Epithelial cell of proximal tubule (primary cell): ENCODE results near the gene CCDC185. TPM values are rescaled to one million over a fixed set of nuclear protein-coding genes. Genes with fewer than 3 reads are reported as not detected.

ENCODE experiments used
- DNase-seq: peaks from one replicate; pipeline ENCODE4 v3.0.0-alpha.2; 2011; ENCODE audit warnings: low read depth
- H3K4me3 ChIP-seq: 2 replicates; pipeline ENCODE4 v1.5.1; 2011; ENCODE audit warnings: low read depth, mild to moderate bottlenecking, low read length
- total RNA-seq: library from RNA; depleted of rRNA; stranded (reverse); fragments of >200 nt; gene quantifications from 2 replicates; pipeline ENCODE4 v1.2.3, GENCODE V29; 2015
- TF ChIP-seq, protein P1 (sequence below): conservative IDR thresholded peaks from 2 replicates; pipeline ENCODE4 v1.5.1; 2012; ENCODE audit warnings: low read depth, mild to moderate bottlenecking, low read length

Gene CCDC185
- total RNA-seq, 1 donor from 2014 or later = not detected

DNA sequence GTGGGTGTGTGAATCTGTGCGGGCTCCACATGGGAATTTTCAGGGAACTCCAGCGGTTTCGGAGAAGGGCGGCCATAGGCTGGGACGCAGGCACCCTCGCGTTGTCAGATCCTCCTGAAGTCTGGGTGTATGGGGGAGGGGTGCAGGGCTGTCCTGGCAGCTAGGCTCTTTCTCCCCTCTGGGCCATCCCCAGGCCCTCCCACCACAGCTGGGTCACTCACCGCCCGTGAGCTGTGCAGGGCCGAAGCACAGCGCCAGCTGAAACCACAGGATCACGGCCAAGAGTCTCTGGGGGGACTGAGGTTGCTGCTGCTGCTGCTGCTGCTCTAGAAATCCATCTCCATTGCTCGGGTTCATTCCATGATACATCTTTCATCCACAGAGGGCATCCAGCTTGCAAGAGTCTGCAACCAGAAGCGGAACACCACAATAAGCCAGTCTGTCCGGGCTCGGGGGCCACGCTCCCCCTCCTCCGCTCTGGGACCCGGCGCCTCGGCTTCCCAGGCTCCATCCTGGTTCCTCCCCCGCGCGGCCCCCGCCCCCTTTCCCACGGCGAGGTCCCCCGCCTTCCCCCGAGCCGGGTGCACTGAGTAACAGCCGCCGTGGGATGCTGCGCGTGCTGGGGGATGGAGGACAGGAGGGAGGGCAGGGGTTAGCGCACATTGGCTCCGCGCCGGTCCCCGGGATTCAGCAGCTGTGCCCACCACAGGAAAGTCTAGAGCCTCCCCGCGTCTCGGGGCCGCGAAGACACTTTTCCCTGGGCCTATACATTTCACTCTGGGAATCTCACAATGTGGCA is 30.0 kb upstream of the CCDC185 start:
- H3K4me3 ChIP-seq = peak overlapping the region; percentile 50
- no peak for DNase-seq
- TF ChIP-seq, protein P1, sequence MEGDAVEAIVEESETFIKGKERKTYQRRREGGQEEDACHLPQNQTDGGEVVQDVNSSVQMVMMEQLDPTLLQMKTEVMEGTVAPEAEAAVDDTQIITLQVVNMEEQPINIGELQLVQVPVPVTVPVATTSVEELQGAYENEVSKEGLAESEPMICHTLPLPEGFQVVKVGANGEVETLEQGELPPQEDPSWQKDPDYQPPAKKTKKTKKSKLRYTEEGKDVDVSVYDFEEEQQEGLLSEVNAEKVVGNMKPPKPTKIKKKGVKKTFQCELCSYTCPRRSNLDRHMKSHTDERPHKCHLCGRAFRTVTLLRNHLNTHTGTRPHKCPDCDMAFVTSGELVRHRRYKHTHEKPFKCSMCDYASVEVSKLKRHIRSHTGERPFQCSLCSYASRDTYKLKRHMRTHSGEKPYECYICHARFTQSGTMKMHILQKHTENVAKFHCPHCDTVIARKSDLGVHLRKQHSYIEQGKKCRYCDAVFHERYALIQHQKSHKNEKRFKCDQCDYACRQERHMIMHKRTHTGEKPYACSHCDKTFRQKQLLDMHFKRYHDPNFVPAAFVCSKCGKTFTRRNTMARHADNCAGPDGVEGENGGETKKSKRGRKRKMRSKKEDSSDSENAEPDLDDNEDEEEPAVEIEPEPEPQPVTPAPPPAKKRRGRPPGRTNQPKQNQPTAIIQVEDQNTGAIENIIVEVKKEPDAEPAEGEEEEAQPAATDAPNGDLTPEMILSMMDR = no peak

DNA sequence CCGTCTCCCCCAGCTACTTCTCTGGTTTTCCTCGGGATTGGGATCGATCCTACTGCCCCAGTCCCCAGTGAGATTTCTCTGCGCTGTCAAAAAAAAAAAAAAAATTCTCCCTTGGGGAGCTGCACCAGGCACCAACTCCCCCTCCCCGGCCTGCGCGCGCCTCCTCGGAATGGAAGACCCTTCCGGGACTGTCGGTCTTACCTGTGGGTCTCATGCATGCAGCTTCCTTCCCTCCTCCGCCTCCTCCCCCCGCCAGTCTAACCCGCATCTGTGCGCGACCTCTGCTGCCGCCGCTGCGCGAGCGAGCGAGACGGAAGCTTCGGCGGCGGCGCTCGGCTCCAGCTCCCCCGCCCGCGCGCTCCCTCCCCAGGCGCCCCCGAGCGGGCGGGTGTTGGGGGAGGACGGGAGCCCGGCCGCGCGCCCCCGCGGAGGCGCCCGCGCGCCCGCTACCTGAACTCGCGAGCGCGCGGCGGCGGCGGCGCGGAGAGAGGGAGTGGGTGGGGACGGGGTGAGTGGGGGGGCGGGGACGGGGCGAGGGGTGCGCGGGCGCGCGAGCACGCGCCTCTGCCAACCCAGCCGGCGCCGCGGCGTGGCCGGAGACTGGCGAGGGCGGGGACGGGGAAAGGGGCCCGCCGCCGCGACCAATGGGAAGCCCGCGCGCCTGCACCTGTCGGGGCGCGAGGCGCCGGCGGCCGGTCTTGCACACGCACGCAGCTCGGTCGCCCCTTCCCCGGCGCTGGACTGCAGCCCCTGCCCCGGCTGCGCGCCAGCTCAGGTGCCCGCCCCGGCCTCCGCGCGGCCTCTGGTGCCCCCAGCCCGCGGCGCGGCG is 29.1 kb upstream of the CCDC185 start, which contains the start of gene SUSD4:
SUSD4 (minus strand) TSS at position 321 of the 829 bp plus-strand sequence. CDS start 751 bp downstream, outside the sequence.
- DNase-seq = no peak
- TF ChIP-seq, protein P1 = no peak
- H3K4me3 ChIP-seq = peak within 1 kb of the TSS; percentile 50

DNA sequence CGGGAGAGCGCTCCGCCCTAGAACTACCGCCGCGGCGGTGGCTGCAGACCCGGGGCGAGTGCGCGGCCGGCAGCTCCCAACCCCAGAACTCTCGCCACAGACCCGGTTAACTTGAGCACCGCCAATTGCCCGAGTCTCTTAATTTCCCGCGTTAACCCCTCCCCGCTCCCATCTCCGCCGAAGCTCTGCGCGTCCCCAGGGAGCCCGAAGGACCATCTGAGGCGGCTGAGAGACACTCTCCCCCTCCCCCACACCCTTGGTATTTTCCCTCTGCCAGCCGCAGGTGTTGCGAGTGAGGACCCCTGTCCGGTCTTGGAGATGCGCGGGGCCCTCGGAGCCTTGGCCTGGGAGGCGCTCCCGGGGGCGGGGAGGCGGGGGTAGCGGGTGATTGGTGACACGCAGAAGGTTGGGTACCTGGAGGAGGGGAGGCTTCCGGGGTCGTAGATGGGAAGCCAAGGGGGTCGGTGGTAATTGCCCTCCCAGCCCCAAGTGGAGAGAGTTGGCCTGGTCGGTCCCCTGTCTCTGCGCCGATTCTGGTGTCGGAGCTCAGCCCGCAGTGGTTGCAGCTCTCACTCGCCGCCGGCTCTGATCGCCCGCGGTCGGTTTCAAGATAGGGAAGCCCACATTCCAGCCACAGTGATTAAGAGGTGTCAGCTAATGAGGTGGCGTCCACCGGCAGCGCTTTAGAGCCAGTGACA is 28.4 kb upstream of the CCDC185 start:
- TF ChIP-seq, protein P1 = no peak
- peak overlapping the region; percentile 41 for H3K4me3 ChIP-seq
- DNase-seq = no peak

DNA sequence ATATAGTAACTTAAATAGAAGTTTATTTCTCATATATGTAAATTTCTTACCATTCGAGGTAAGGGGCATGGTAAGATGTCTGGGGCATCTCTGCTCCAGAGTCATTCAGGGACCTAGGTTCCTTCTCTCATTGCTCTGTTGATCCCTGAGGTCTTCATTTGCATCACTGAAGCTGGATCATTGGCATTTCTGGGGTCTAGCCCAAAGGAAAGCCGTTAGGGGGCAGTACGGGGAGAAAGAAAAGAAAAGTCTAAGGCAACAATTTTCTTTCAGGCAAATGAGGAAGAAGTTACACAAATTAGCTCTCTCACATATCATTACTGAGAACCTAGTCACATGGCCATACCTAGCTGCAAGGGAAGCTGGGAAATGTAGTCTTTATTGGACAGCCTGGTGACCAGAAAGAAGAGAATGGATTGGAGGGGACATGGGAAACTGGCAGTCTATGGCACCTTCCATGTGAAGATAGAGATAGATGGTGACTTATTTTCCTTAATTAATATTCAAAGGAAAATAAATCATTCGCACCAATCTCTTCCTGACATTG is 19.1 kb upstream of the CCDC185 start:
- H3K4me3 ChIP-seq = no peak overlapping the region
- no peak for DNase-seq
- TF ChIP-seq, protein P1 = no peak

DNA sequence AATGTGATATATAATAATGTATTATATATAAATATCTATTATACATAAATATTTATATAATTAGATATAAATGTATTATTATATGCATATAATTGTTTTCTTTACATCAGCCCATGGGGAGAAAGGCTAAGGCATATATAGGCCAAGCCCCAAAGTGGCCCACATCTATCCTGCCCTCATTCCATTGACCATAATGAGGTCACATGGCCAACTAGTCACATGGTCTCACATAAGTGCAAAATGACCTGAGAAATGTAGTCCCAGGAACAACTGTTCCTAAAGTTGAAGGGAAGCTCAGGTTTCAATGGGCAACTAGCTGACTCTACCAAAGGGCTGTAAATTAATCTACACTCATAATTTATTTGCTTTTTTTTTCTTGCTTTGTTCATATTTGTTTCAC is 14.5 kb upstream of the CCDC185 start:
- TF ChIP-seq, protein P1 = no peak

DNA sequence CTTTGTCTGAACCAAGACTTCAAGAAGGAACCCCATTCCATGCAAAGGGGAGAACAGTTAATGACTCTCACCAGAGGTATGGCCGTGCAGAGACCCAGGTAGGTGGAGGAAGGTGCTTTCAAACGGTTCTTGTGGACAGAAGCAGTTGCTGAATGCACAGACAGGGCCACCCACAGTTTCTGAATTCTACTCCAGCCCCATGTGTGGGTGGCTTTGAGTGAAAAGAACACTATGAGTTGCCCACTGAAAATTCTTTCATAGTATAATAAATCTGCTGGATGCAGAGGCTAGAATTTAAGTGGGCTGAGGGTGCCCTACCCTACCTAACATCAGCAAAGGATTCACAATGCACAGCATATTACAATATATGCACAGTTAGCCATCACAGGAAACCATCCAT is 7.2 kb upstream of the CCDC185 start:
- no peak overlapping the region for H3K4me3 ChIP-seq
- TF ChIP-seq, protein P1 = no peak
- DNase-seq = no peak

More for the DNA sequence above, 14.5 kb upstream of the CCDC185 start:
- no peak for DNase-seq
- no peak overlapping the region for H3K4me3 ChIP-seq
